Thyroid gland (tissue), 4 donors: ENCODE measurements around the gene ZNF408.

Source experiments
- POLR2A ChIP-seq, 2 donors: fragments of 450-650 bp; IDR thresholded peaks; one replicate each; pipeline ENCODE4 v1.6.1; 2017; ENCODE audit warnings: antibody characterized with exemption in 2 of 2, mild to moderate bottlenecking in 2 of 2, moderate library complexity in 1 of 2
- TF ChIP-seq, protein P1 (sequence below), 6 experiments: fragments of 200-600 bp in 3 of 6; fragments of 450-650 bp in 3 of 6; sonication (generic) in 3 of 6; IDR thresholded peaks; one replicate each; pipeline ENCODE4 v1.5.1; 2016 to 2019; ENCODE audit warnings: antibody characterized with exemption in 6 of 6, mild to moderate bottlenecking in 2 of 6, inconsistent platforms in 1 of 6, moderate library complexity in 1 of 6

GRCh38 chr11:46665356-46665755 lies 35.5 kb upstream of the ZNF408 start:
- TF ChIP-seq, protein P1, sequence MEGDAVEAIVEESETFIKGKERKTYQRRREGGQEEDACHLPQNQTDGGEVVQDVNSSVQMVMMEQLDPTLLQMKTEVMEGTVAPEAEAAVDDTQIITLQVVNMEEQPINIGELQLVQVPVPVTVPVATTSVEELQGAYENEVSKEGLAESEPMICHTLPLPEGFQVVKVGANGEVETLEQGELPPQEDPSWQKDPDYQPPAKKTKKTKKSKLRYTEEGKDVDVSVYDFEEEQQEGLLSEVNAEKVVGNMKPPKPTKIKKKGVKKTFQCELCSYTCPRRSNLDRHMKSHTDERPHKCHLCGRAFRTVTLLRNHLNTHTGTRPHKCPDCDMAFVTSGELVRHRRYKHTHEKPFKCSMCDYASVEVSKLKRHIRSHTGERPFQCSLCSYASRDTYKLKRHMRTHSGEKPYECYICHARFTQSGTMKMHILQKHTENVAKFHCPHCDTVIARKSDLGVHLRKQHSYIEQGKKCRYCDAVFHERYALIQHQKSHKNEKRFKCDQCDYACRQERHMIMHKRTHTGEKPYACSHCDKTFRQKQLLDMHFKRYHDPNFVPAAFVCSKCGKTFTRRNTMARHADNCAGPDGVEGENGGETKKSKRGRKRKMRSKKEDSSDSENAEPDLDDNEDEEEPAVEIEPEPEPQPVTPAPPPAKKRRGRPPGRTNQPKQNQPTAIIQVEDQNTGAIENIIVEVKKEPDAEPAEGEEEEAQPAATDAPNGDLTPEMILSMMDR (IDR thresholded peaks at IDR 0.05), result no peak
- no peak for TF ChIP-seq POLR2A (IDR thresholded peaks at IDR 0.05)
